Measurements from ENCODE around the gene EDAR.

Gene EDAR

GRCh38 chr2:108932736-108933332 is 56.2 kb downstream of the EDAR start:
- no peak overlapping the region for H2AK5ac ChIP-seq (ENCODE audit: low read length, severe bottlenecking)
- no peaks in the 10 kb centered on the region for H3K79me1 ChIP-seq (replicated peaks; ENCODE audit: low read length, poor library complexity, severe bottlenecking)
- H4K8ac ChIP-seq (ENCODE audit: low read length): no peak overlapping the region
- H4K91ac ChIP-seq (ENCODE audit: low read length): no peak overlapping the region
- no peaks in the 10 kb centered on the region for H3K9me3 ChIP-seq (ENCODE audit: control insufficient read depth, low read length)
- DNase-seq: no peak
- no peak overlapping the region for H3K27ac ChIP-seq (ENCODE audit: low read length, poor library complexity, severe bottlenecking)
- no peak overlapping the region for H2BK5ac ChIP-seq (ENCODE audit: low read depth, low read length, poor library complexity, severe bottlenecking)
- no peak overlapping the region for H3K4me3 ChIP-seq (ENCODE audit: insufficient read depth in 1 of 2, low read depth in 1 of 2, low read length in 2 of 2)
- H3K27me3 ChIP-seq (ENCODE audit: control insufficient read depth in 1 of 2, insufficient read depth in 1 of 2, low read length in 2 of 2): peaks cover 69 to 88% of the 10 kb centered on the region in 2 experiments
- no peak overlapping the region for H3K14ac ChIP-seq (ENCODE audit: low read length in 2 of 2)
- no peak overlapping the region for H3K4me2 ChIP-seq (ENCODE audit: low read length, poor library complexity, severe bottlenecking)
- H2AFZ ChIP-seq (ENCODE audit: low read depth, low read length): no peak overlapping the region
- H2BK15ac ChIP-seq (ENCODE audit: low read depth, poor library complexity, severe bottlenecking): no peak overlapping the region
- no peak overlapping the region for H2BK12ac ChIP-seq (ENCODE audit: low read length in 2 of 2)
- peaks cover 22% of the 10 kb centered on the region for H3K4me1 ChIP-seq (ENCODE audit: control insufficient read depth, insufficient read depth, low read depth, low read length)
- no peak overlapping the region for H3K18ac ChIP-seq (ENCODE audit: low read depth in 1 of 2, low read length in 2 of 2)
- H2BK120ac ChIP-seq (ENCODE audit: low read depth, low read length): no peak overlapping the region
- H3K23ac ChIP-seq (ENCODE audit: low read length in 2 of 2): no peak overlapping the region
- 79% methylated on average over 9 of the region's 10 CpGs for WGBS
- H3K4ac ChIP-seq (ENCODE audit: low read depth in 1 of 2, low read length in 2 of 2): no peak overlapping the region
- no peaks in the 10 kb centered on the region for H3K36me3 ChIP-seq (ENCODE audit: control insufficient read depth in 1 of 2, insufficient read depth in 2 of 2, low read depth in 1 of 2, low read length in 2 of 2)
- H3K9ac ChIP-seq (ENCODE audit: low read length): no peak overlapping the region

GRCh38 chr2:108931372-108931771 is 57.6 kb downstream of the EDAR start:
- Histone ChIP-seq H2BK120ac (ENCODE audit: low read depth, low read length) (no peak overlapping the region), H3K27me3 (ENCODE audit: control insufficient read depth in 1 of 2, insufficient read depth in 1 of 2, low read length in 2 of 2) (peaks cover 76 to 88% of the 10 kb centered on the region in 2 experiments), H3K4me1 (ENCODE audit: control insufficient read depth, insufficient read depth, low read depth, low read length) (peaks cover 17% of the 10 kb centered on the region), H3K27ac (ENCODE audit: low read length, poor library complexity, severe bottlenecking) (no peak overlapping the region), H3K36me3 (ENCODE audit: control insufficient read depth in 1 of 2, insufficient read depth in 2 of 2, low read depth in 1 of 2, low read length in 2 of 2) (no peaks in the 10 kb centered on the region), H3K4ac (ENCODE audit: low read depth in 1 of 2, low read length in 2 of 2) (no peak overlapping the region), H2AFZ (ENCODE audit: low read depth, low read length) (no peak overlapping the region), H3K79me1 (replicated peaks; ENCODE audit: low read length, poor library complexity, severe bottlenecking) (no peaks in the 10 kb centered on the region), H2BK5ac (ENCODE audit: low read depth, low read length, poor library complexity, severe bottlenecking) (no peak overlapping the region), H3K4me3 (ENCODE audit: insufficient read depth in 1 of 2, low read depth in 1 of 2, low read length in 2 of 2) (no peak overlapping the region), H2BK15ac (ENCODE audit: low read depth, poor library complexity, severe bottlenecking) (no peak overlapping the region), H3K23ac (ENCODE audit: low read length in 2 of 2) (no peak overlapping the region), H4K91ac (ENCODE audit: low read length) (no peak overlapping the region), H3K4me2 (ENCODE audit: low read length, poor library complexity, severe bottlenecking) (no peak overlapping the region), H2AK5ac (ENCODE audit: low read length, severe bottlenecking) (no peak overlapping the region), H3K9me3 (ENCODE audit: control insufficient read depth, low read length) (no peaks in the 10 kb centered on the region), H3K18ac (ENCODE audit: low read depth in 1 of 2, low read length in 2 of 2) (no peak overlapping the region), H3K14ac (ENCODE audit: low read length in 2 of 2) (no peak overlapping the region), H2BK12ac (ENCODE audit: low read length in 2 of 2) (no peak overlapping the region), H3K9ac (ENCODE audit: low read length) (no peak overlapping the region), H4K8ac (ENCODE audit: low read length) (no peak overlapping the region)
- no CpG with 5 or more reads among the region's 1 CpG for WGBS
- no peak for DNase-seq

GRCh38 chr2:108929807-108930425 is 59.1 kb downstream of the EDAR start:
- no peak overlapping the region for H3K4me3 ChIP-seq (ENCODE audit: insufficient read depth in 1 of 2, low read depth in 1 of 2, low read length in 2 of 2)

GRCh38 chr2:108928660-108929377 is 60.2 kb downstream of the EDAR start:
- no peak overlapping the region for H2AK5ac ChIP-seq (ENCODE audit: low read length, severe bottlenecking)
- H3K36me3 ChIP-seq (ENCODE audit: control insufficient read depth in 1 of 2, insufficient read depth in 2 of 2, low read depth in 1 of 2, low read length in 2 of 2): no peaks in the 10 kb centered on the region
- no peak overlapping the region for H3K14ac ChIP-seq (ENCODE audit: low read length in 2 of 2)
- H2BK5ac ChIP-seq (ENCODE audit: low read depth, low read length, poor library complexity, severe bottlenecking): no peak overlapping the region
- no peaks in the 10 kb centered on the region for H3K9me3 ChIP-seq (ENCODE audit: control insufficient read depth, low read length)
- peaks cover 69 to 86% of the 10 kb centered on the region in 2 experiments for H3K27me3 ChIP-seq (ENCODE audit: control insufficient read depth in 1 of 2, insufficient read depth in 1 of 2, low read length in 2 of 2)
- H4K8ac ChIP-seq (ENCODE audit: low read length): peak overlapping the region; percentile 62
- H3K4me3 ChIP-seq (ENCODE audit: insufficient read depth in 1 of 2, low read depth in 1 of 2, low read length in 2 of 2): no peak overlapping the region
- H3K4me1 ChIP-seq (ENCODE audit: control insufficient read depth, insufficient read depth, low read depth, low read length): peaks cover 4% of the 10 kb centered on the region
- no peak overlapping the region for H3K4me2 ChIP-seq (ENCODE audit: low read length, poor library complexity, severe bottlenecking)
- H4K91ac ChIP-seq (ENCODE audit: low read length): no peak overlapping the region
- H3K18ac ChIP-seq (ENCODE audit: low read depth in 1 of 2, low read length in 2 of 2): no peak overlapping the region
- H3K9ac ChIP-seq (ENCODE audit: low read length): no peak overlapping the region
- H3K27ac ChIP-seq (ENCODE audit: low read length, poor library complexity, severe bottlenecking): no peak overlapping the region
- no peaks in the 10 kb centered on the region for H3K79me1 ChIP-seq (replicated peaks; ENCODE audit: low read length, poor library complexity, severe bottlenecking)
- H2AFZ ChIP-seq (ENCODE audit: low read depth, low read length): no peak overlapping the region
- DNase-seq: no peak
- WGBS: 90% methylated on average over 17 of the region's 17 CpGs
- H2BK120ac ChIP-seq (ENCODE audit: low read depth, low read length): no peak overlapping the region
- H2BK12ac ChIP-seq (ENCODE audit: low read length in 2 of 2): no peak overlapping the region
- no peak overlapping the region for H3K23ac ChIP-seq (ENCODE audit: low read length in 2 of 2)
- H3K4ac ChIP-seq (ENCODE audit: low read depth in 1 of 2, low read length in 2 of 2): no peak overlapping the region
- no peak overlapping the region for H2BK15ac ChIP-seq (ENCODE audit: low read depth, poor library complexity, severe bottlenecking)

More at GRCh38 chr2:108929807-108930425, 59.1 kb downstream of the EDAR start:
- DNase-seq: no peak
- Histone ChIP-seq H3K18ac (ENCODE audit: low read depth in 1 of 2, low read length in 2 of 2) (no peak overlapping the region), H3K4ac (ENCODE audit: low read depth in 1 of 2, low read length in 2 of 2) (no peak overlapping the region), H3K9me3 (ENCODE audit: control insufficient read depth, low read length) (no peaks in the 10 kb centered on the region), H3K4me2 (ENCODE audit: low read length, poor library complexity, severe bottlenecking) (no peak overlapping the region), H3K14ac (ENCODE audit: low read length in 2 of 2) (no peak overlapping the region), H3K23ac (ENCODE audit: low read length in 2 of 2) (no peak overlapping the region), H2AFZ (ENCODE audit: low read depth, low read length) (no peak overlapping the region), H2BK15ac (ENCODE audit: low read depth, poor library complexity, severe bottlenecking) (no peak overlapping the region), H3K79me1 (replicated peaks; ENCODE audit: low read length, poor library complexity, severe bottlenecking) (no peaks in the 10 kb centered on the region), H3K27me3 (ENCODE audit: control insufficient read depth in 1 of 2, insufficient read depth in 1 of 2, low read length in 2 of 2) (peaks cover 72 to 86% of the 10 kb centered on the region in 2 experiments), H2BK12ac (ENCODE audit: low read length in 2 of 2) (no peak overlapping the region), H2BK120ac (ENCODE audit: low read depth, low read length) (no peak overlapping the region), H3K4me1 (ENCODE audit: control insufficient read depth, insufficient read depth, low read depth, low read length) (peaks cover 5% of the 10 kb centered on the region), H4K8ac (ENCODE audit: low read length) (no peak overlapping the region), H3K36me3 (ENCODE audit: control insufficient read depth in 1 of 2, insufficient read depth in 2 of 2, low read depth in 1 of 2, low read length in 2 of 2) (no peaks in the 10 kb centered on the region), H2AK5ac (ENCODE audit: low read length, severe bottlenecking) (no peak overlapping the region), H3K9ac (ENCODE audit: low read length) (no peak overlapping the region), H4K91ac (ENCODE audit: low read length) (no peak overlapping the region), H3K27ac (ENCODE audit: low read length, poor library complexity, severe bottlenecking) (no peak overlapping the region), H2BK5ac (ENCODE audit: low read depth, low read length, poor library complexity, severe bottlenecking) (no peak overlapping the region)
- WGBS: 87% methylated on average over 17 of the region's 17 CpGs

All from mesenchymal stem cell (in vitro differentiated cells and primary cell).